HepG2 (cell line): ENCODE data around the gene GDF7. TPM values are rescaled to one million over a fixed set of nuclear protein-coding genes. Genes with fewer than 3 reads are reported as not detected.

Experiments
- ATF2 ChIP-seq: sonication (generic); formaldehyde crosslinking; IDR thresholded peaks from 2 replicates; pipeline ENCODE4 v1.4.0; 2020; ENCODE audit warnings: missing genetic modification reagents
- DMAP1 ChIP-seq: IDR thresholded peaks from 2 replicates; pipeline ENCODE4 v1.6.1; 2016
- FLYWCH1 ChIP-seq: sonication (generic); formaldehyde crosslinking; IDR thresholded peaks from 2 replicates; pipeline ENCODE4 v1.8.1; 2023; ENCODE audit warnings: mild to moderate bottlenecking, missing genetic modification reagents
- GFI1 ChIP-seq: sonication (generic); formaldehyde crosslinking; IDR thresholded peaks from 2 replicates; pipeline ENCODE4 v1.5.0; 2020; ENCODE audit warnings: missing genetic modification reagents, mild to moderate bottlenecking, borderline replicate concordance
- HBP1 ChIP-seq: IDR thresholded peaks from 2 replicates; pipeline ENCODE4 v1.6.1; 2016; ENCODE audit warnings: low read depth, control low read depth
- HNRNPL ChIP-seq: fragments of 200-400 bp; formaldehyde crosslinking; IDR thresholded peaks from 2 replicates; pipeline ENCODE4 v1.6.1; 2017; ENCODE audit warnings: mild to moderate bottlenecking, low read depth, low read length
- IKZF5 ChIP-seq: IDR thresholded peaks from 2 replicates; pipeline ENCODE4 v1.6.1; 2018; ENCODE audit warnings: missing genetic modification reagents, mild to moderate bottlenecking, missing compliant biosample characterization
- KDM4B ChIP-seq: sonication (generic); formaldehyde crosslinking; IDR thresholded peaks from 2 replicates; pipeline ENCODE4 v1.4.0; 2020; ENCODE audit warnings: missing genetic modification reagents
- KLF12 ChIP-seq: sonication (generic); formaldehyde crosslinking; IDR thresholded peaks from 2 replicates; pipeline ENCODE4 v1.4.0; 2020; ENCODE audit warnings: missing genetic modification reagents, borderline replicate concordance
- SMAD3 ChIP-seq: sonication (generic); formaldehyde crosslinking; IDR thresholded peaks from 2 replicates; pipeline ENCODE4 v1.4.0; 2020; ENCODE audit warnings: missing genetic modification reagents
- STAT5B ChIP-seq: sonication (generic); formaldehyde crosslinking; IDR thresholded peaks from 2 replicates; pipeline ENCODE4 v1.4.0; 2020; ENCODE audit warnings: missing genetic modification reagents
- ZGPAT ChIP-seq: IDR thresholded peaks from 2 replicates; pipeline ENCODE4 v1.6.1; 2016; ENCODE audit warnings: mild to moderate bottlenecking
- ZKSCAN1 ChIP-seq: fragments of 150-350 bp; IDR thresholded peaks from 2 replicates; pipeline ENCODE4 v1.6.1; 2014; ENCODE audit warnings: low read length
- ZNF414 ChIP-seq: sonication (generic); formaldehyde crosslinking; IDR thresholded peaks from 2 replicates; pipeline ENCODE4 v1.5.0; 2020; ENCODE audit warnings: missing genetic modification reagents
- ZNF552 ChIP-seq: sonication (generic); formaldehyde crosslinking; IDR thresholded peaks from 2 replicates; pipeline ENCODE4 v1.9.0; 2022; ENCODE audit warnings: missing genetic modification reagents, mild to moderate bottlenecking, borderline replicate concordance
- ZNF574 ChIP-seq: sonication (generic); formaldehyde crosslinking; IDR thresholded peaks from 2 replicates; pipeline ENCODE4 v1.4.0; 2020; ENCODE audit warnings: missing genetic modification reagents
- ZNF589 ChIP-seq: sonication (generic); formaldehyde crosslinking; conservative IDR thresholded peaks from 2 replicates; pipeline ENCODE4 v1.8.0; 2022; ENCODE audit warnings: mild to moderate bottlenecking, moderate library complexity, missing genetic modification reagents
- ZNF841 ChIP-seq: sonication (generic); formaldehyde crosslinking; IDR thresholded peaks from 2 replicates; pipeline ENCODE4 v1.8.1; 2023; ENCODE audit warnings: missing genetic modification reagents, borderline replicate concordance
- ZSCAN22 ChIP-seq: sonication (generic); formaldehyde crosslinking; IDR thresholded peaks from 2 replicates; pipeline ENCODE4 v1.4.0; 2020; ENCODE audit warnings: mild to moderate bottlenecking, missing genetic modification reagents
- polyA plus RNA-seq, 8 experiments: library from polyadenylated mRNA; depleted of rRNA in 3 of 8; stranded (reverse) in 7 of 8; unstranded in 1 of 8; fragments of >200 nt; fragmentation: Illumina TruSeq in 4 of 8; extraction: Trizol in 4 of 8; gene quantifications; 2 replicates each; pipeline versions ENCODE4 v1.2.1 to v1.2.3, GENCODE V29; 2011 to 2016; ENCODE audit warnings: low read depth in 4 of 8, missing spikeins in 1 of 8, mixed read lengths in 1 of 8; ENCODE audit not compliant: insufficient read depth in 1 of 8
- total RNA-seq, 5 experiments: library from RNA; depleted of rRNA; stranded (reverse); fragments of >200 nt; fragmentation: Illumina TruSeq; extraction: Trizol; gene quantifications; 2 replicates each; pipeline ENCODE4 v1.2.3, GENCODE V29; 2016; ENCODE audit warnings: low read depth in 1 of 5

The GDF7 gene
- total and polyA plus RNA-seq, 2 of the 13 experiments (the other 11 are each of a cell fraction or from before 2014, with no cell fraction given) = 1.6 to 15.0 TPM

- peak; percentile 94 for TF ChIP-seq IKZF5
- peak; percentile 10; the same call in 1 of the 2 replicates for TF ChIP-seq GFI1
- peak; percentile 74 for TF ChIP-seq ZNF574 (CRISPR knock-in tag)
- peak; percentile 74; the same call in 1 of the 2 replicates for TF ChIP-seq FLYWCH1 (CRISPR knock-in tag)
- peak; percentile 66; the same call in 1 of the 2 replicates for TF ChIP-seq ZNF414 (CRISPR knock-in tag)
- TF ChIP-seq ZGPAT (CRISPR knock-in tag) = peak; percentile 81
- TF ChIP-seq SMAD3 = peak; percentile 85; the same call in 1 of the 2 replicates
- TF ChIP-seq ZSCAN22 (CRISPR knock-in tag) = no peak
- no peak for TF ChIP-seq ZNF841
- no peak for TF ChIP-seq KLF12 (CRISPR knock-in tag)
- TF ChIP-seq STAT5B (CRISPR knock-in tag) = no peak
- peak; percentile 68 for TF ChIP-seq ATF2 (CRISPR knock-in tag)
- TF ChIP-seq KDM4B (CRISPR knock-in tag) = peak; percentile 76; the same call in 1 of the 2 replicates
- TF ChIP-seq HNRNPL = 0 out of 2 replicates have a peak, but pooled peaks have one; percentile 25
- TF ChIP-seq DMAP1 (CRISPR knock-in tag) = no peak
- TF ChIP-seq ZNF552 = no peak
- TF ChIP-seq ZNF589 (CRISPR knock-in tag) = no peak
- TF ChIP-seq ZKSCAN1 = peak; percentile 48; the same call in 1 of the 2 replicates
- TF ChIP-seq HBP1 (CRISPR knock-in tag) = peak; percentile 48; the same call in 1 of the 2 replicates
Observed at GRCh38 chr2:20635675-20636584, 31.0 kb upstream of the GDF7 start (continued).
